ENCODE data around the gene WNK2.

The WNK2 gene

GRCh38 chr9:93225892-93226291 lies 42.0 kb downstream of the WNK2 start:
- intact Hi-C loops (cut with DNase I; ENCODE audit: low total_unique reads) = no loop called here
- Histone ChIP-seq H3K4me1 (peaks cover 0 to 19% (median 10%) of the 10 kb centered on the region in 4 donors), H3K9me3 (no peaks in the 10 kb centered on the region), H3K27me3 (peaks cover 0 to 5% of the 10 kb centered on the region in 2 donors), H3K4me3 (no peak overlapping the region), H3K27ac (no peak overlapping the region), H3K36me3 (no peaks in the 10 kb centered on the region)
- no peak for DNase-seq
- no peak for TF ChIP-seq CTCF (IDR thresholded peaks at IDR 0.05)

- no peaks in the 10 kb centered on the region for H3K36me3 ChIP-seq
- H3K27me3 ChIP-seq = peaks cover 0 to 5% of the 10 kb centered on the region in 2 donors
- H3K4me1 ChIP-seq = peaks cover 0 to 29% (median 10%) of the 10 kb centered on the region in 4 donors
- DNase-seq = no peak
- no peak for TF ChIP-seq CTCF (IDR thresholded peaks at IDR 0.05)
- intact Hi-C loops (cut with DNase I; ENCODE audit: low total_unique reads) = no loop called here
- H3K4me3 ChIP-seq = no peak overlapping the region
- no peak overlapping the region for H3K27ac ChIP-seq
- H3K9me3 ChIP-seq = no peaks in the 10 kb centered on the region
Observed at GRCh38 chr9:93226819-93227218, 42.9 kb downstream of the WNK2 start.

- Histone ChIP-seq H3K9me3 (no peaks in the 10 kb centered on the region), H3K27me3 (peaks cover 0 to 5% of the 10 kb centered on the region in 2 donors), H3K36me3 (no peaks in the 10 kb centered on the region), H3K27ac (no peak overlapping the region), H3K4me1 (peaks cover 0 to 29% (median 9%) of the 10 kb centered on the region in 4 donors), H3K4me3 (no peak overlapping the region)
- TF ChIP-seq CTCF (IDR thresholded peaks at IDR 0.05) = no peak
- intact Hi-C loops (cut with DNase I; ENCODE audit: low total_unique reads) = no loop called here
- no peak for DNase-seq
Observed at GRCh38 chr9:93228030-93228429, 44.1 kb downstream of the WNK2 start.

- no peaks in the 10 kb centered on the region for H3K9me3 ChIP-seq
- intact Hi-C loops (cut with DNase I; ENCODE audit: low total_unique reads) = no loop called here
- H3K4me3 ChIP-seq = no peak overlapping the region
- no peaks in the 10 kb centered on the region for H3K36me3 ChIP-seq
- H3K4me1 ChIP-seq = peaks cover 0 to 24% (median 7%) of the 10 kb centered on the region in 4 donors
- no peak overlapping the region for H3K27ac ChIP-seq
- no peak for TF ChIP-seq CTCF (IDR thresholded peaks at IDR 0.05)
- DNase-seq = no peak
- peaks cover 0 to 5% of the 10 kb centered on the region in 2 donors for H3K27me3 ChIP-seq
Observed at GRCh38 chr9:93228453-93228852, 44.5 kb downstream of the WNK2 start.

GRCh38 chr9:93229636-93230035 lies 45.7 kb downstream of the WNK2 start:
- peaks cover 0 to 12% (median 0%) of the 10 kb centered on the region in 4 donors for H3K4me1 ChIP-seq
- no peak for TF ChIP-seq CTCF (IDR thresholded peaks at IDR 0.05)
- H3K27me3 ChIP-seq = peaks cover 0 to 5% of the 10 kb centered on the region in 2 donors
- no peak for DNase-seq
- intact Hi-C loops (cut with DNase I; ENCODE audit: low total_unique reads) = loop anchor here (5.0 kb wide), 1 partner anchor 483 kb away; no protein-coding TSS in a partner anchor
- no peak overlapping the region for H3K27ac ChIP-seq
- H3K36me3 ChIP-seq = no peaks in the 10 kb centered on the region
- H3K9me3 ChIP-seq = no peaks in the 10 kb centered on the region
- H3K4me3 ChIP-seq = no peak overlapping the region

GRCh38 chr9:93230185-93230584 lies 46.2 kb downstream of the WNK2 start:
- Histone ChIP-seq H3K4me3 (no peak overlapping the region), H3K27me3 (peaks cover 0 to 5% of the 10 kb centered on the region in 2 donors), H3K9me3 (no peaks in the 10 kb centered on the region), H3K36me3 (no peaks in the 10 kb centered on the region), H3K4me1 (peaks cover 0 to 12% (median 0%) of the 10 kb centered on the region in 4 donors), H3K27ac (no peak overlapping the region)
- intact Hi-C loops (cut with DNase I; ENCODE audit: low total_unique reads) = loop anchor here (5.0 kb wide), 1 partner anchor 482 kb away; no protein-coding TSS in a partner anchor
- no peak for DNase-seq
- no peak for TF ChIP-seq CTCF (IDR thresholded peaks at IDR 0.05)
